ENCODE measurements around the gene THADA. TPM values are rescaled to one million over a fixed set of nuclear protein-coding genes. Genes with fewer than 3 reads are reported as not detected.
A peak's percentile ranks its signal among the peaks of the same experiment; 100 is the strongest.

Gene THADA
- total and polyA plus RNA-seq, 5 experiments from 2014 or later = 9.2 to 40.3 (median 15.5) TPM

DNA sequence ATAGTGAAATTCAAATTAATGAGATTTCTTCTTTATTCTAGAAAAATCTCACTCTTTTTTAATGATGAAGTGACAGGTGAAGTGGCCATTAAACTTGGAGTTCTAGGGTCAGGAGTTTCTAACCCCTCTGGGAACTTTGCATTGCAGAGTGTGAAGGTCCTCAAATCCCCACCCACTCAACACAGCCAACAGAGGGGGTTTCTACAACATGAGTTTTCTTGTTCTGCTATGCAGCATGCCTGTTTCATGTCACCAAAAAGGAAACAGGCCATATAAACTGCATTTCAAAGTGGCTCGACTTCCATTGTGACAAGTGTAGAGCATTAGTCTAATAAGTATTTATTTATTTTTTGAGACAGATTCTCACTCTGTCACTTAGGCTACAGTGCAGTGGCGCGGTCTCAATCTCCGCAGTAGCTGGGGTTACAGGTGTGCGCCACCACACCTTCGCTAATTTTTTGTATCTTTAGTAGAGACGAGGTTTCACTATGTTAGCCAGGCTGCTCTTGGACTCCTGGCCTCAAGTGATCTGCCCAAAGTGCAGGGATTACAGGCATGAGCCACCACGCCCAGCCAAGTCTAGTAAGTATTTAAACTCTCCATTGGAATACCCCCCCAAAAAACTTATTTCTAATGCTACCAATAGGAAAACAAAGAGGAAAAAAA lies 223.3 kb downstream of the THADA start:
- POLR2A ChIA-PET = interaction anchor here (0.6 kb wide), 1 partner anchor 65 kb away, joined by 3 read pairs; no protein-coding TSS in a partner anchor
- Mint-ChIP-seq H3K4me3 (no peak overlapping the region), H3K9me3 (no peaks in the 10 kb centered on the region), H3K4me1 (peaks cover 3 to 13% (median 10%) of the 10 kb centered on the region in 4 donors), H3K27ac (no peak overlapping the region), H3K36me3 (peaks cover 0 to 29% (median 21%) of the 10 kb centered on the region in 3 donors), H3K27me3 (no peaks in the 10 kb centered on the region)
- ATAC-seq (no peak), DNase-seq (no peak)

DNA sequence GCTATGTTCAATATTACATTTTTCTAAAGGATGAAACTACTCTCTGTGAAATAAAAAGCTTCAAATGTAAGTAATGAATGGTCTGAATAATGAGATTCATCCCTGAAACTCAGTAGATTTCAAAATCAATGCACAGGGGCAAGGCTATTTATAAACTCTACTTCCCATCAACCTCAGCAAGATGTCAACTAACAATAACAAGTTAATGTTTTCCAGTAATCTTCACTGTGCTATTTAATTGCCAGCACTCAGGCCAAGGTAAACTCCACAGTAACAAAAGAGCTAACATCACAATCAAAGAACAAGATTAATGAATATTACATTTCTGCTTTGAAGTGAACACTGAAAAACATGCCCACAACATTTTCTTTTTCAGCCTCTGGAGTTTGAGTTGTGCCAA lies 225.1 kb downstream of the THADA start:
- ATAC-seq = no peak
- no peaks in the 10 kb centered on the region for H3K27me3 Mint-ChIP-seq
- H3K4me3 Mint-ChIP-seq = no peak overlapping the region
- H3K4me1 Mint-ChIP-seq = peaks cover 6 to 20% (median 17%) of the 10 kb centered on the region in 4 donors
- no peak overlapping the region for H3K27ac Mint-ChIP-seq
- peaks cover 0 to 24% (median 17%) of the 10 kb centered on the region in 3 donors for H3K36me3 Mint-ChIP-seq
- no peaks in the 10 kb centered on the region for H3K9me3 Mint-ChIP-seq
- no peak for DNase-seq
- POLR2A ChIA-PET = no interaction called here

DNA sequence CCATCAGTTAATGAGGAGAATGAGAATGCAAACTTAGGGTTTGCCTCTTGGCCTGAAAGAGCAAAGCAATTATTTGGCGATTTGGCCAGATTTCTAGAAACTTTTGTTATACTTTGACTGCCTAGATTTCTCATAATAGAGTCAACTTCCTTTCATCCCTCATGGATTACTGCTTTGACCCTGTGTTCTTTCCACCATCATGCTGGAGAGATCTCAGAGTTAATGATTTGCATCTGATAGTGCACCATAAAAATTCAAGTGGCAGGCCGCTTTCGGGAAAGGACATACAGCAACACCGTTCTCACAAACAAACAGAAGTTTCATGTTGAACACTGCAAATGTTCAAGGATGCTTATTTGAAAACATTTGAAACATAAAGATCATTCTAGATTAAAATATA lies 225.7 kb downstream of the THADA start:
- Mint-ChIP-seq H3K4me1 (peaks cover 6 to 22% (median 18%) of the 10 kb centered on the region in 4 donors), H3K27me3 (no peaks in the 10 kb centered on the region), H3K27ac (no peak overlapping the region), H3K4me3 (no peak overlapping the region), H3K9me3 (no peaks in the 10 kb centered on the region), H3K36me3 (peaks cover 0 to 25% (median 17%) of the 10 kb centered on the region in 3 donors)
- DNase-seq = no peak
- ATAC-seq = no peak
- POLR2A ChIA-PET = no interaction called here

DNA sequence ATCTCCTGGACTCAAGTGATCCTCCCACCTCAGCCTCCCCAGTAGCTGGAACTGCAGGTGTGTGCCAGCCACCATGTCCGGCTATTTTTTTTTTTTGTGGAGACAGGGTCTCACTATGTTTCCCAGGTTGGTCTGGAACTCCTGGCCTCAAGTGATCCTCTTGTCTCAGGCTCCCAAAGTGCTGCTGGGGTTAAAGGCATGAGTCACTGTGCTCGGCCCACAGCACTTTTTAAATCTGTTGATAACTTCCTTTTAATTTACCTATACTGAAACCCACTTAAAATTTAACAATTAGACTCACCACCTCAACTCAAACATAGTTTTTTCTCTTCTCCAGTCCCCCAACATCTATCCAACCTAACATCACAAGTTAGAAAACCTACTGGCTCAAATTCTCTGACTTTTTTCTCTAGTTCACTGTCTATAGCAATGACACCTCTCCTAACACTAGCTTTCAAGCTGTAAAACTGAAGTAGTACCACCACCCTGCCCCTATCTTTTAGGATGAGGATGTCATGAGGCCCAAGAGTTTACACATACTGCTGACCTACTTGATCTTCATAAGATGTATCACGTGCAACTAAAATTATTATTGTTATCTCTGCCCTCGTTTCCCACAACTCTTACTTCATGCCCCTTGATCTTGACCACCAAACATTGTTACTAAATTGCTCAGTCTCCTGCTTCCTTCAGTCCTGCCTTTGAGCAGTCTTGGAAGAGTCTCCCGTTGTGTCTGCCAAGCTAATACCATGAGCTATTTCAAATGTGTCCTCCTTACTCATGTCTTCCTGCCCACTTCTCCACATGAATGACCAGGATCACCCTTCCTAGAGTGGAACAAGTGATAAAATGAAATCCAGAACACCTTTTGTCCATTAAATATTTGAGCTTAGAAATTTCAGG lies 227.1 kb downstream of the THADA start:
- ATAC-seq (no peak), DNase-seq (no peak)
- Mint-ChIP-seq H3K4me3 (no peak overlapping the region), H3K9me3 (no peaks in the 10 kb centered on the region), H3K4me1 (peaks cover 7 to 26% (median 20%) of the 10 kb centered on the region in 4 donors), H3K36me3 (peaks cover 0 to 30% (median 17%) of the 10 kb centered on the region in 3 donors), H3K27me3 (no peaks in the 10 kb centered on the region), H3K27ac (peak overlapping the region in 1 of 10 donors; percentile 10)
- POLR2A ChIA-PET = no interaction called here

DNA sequence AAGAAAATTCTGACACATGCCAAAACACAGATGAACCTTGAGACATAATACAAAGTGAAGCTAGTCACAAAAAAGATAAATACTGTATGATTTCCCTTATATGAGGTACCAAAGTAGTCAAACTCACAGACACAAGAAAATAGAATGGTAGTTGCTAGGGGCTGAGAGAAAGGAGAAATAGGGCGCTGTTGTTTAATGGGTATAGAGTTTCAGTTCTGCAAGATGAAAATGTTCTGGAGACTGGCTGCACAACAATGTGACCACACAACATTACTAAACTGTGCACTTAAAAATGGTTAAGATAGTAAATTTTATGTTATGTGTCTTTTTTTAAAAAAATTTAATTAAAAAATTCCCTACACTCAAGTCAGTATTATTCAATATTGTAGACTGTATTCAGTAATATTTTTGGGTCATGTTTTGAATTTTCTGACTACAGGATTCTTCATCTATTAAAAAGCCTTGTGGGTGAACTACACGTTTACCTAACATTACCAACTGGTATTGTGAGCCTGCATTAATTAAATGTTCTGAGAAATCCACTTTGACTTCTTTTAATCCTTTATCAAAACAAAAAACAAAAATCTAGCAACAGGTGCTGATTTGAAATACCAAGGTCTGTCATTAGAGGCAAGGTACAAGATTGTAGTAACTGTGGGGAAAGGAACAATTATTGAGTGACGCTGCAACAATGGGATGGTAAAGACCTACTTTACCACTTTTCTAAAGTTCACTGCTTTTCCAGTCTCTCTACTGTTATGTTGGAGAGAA lies 228.6 kb downstream of the THADA start:
- Mint-ChIP-seq H3K27ac (no peak overlapping the region), H3K27me3 (no peaks in the 10 kb centered on the region), H3K9me3 (no peaks in the 10 kb centered on the region), H3K4me1 (peaks cover 7 to 26% (median 20%) of the 10 kb centered on the region in 4 donors), H3K36me3 (peaks cover 0 to 40% (median 24%) of the 10 kb centered on the region in 3 donors), H3K4me3 (no peak overlapping the region)
- POLR2A ChIA-PET = no interaction called here
- ATAC-seq (no peak), DNase-seq (no peak)

DNA sequence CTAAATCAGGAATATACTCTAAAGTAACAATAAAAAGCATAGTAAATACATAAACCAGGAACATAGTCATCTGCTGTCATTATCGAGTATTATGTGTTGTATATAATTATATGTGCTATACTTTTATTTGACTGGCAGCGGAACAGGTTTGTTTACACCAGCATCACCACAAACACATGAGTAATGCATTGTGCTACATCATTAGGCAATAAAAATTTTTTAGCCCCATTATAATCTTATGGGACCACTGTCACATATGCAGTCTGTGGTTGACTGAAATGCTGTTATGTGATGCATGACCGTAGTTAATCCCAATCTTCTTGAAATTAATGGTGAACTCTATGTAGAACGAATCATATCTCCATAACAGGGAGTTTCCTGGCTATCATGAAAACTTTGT lies 232.7 kb downstream of the THADA start:
- no peaks in the 10 kb centered on the region for H3K9me3 Mint-ChIP-seq
- ATAC-seq (no peak), DNase-seq (no peak)
- peaks cover 0 to 31% (median 24%) of the 10 kb centered on the region in 3 donors for H3K36me3 Mint-ChIP-seq
- H3K27me3 Mint-ChIP-seq = no peaks in the 10 kb centered on the region
- H3K27ac Mint-ChIP-seq = no peak overlapping the region
- peaks cover 5 to 17% (median 13%) of the 10 kb centered on the region in 4 donors for H3K4me1 Mint-ChIP-seq
- POLR2A ChIA-PET = no interaction called here
- H3K4me3 Mint-ChIP-seq = no peak overlapping the region

DNA sequence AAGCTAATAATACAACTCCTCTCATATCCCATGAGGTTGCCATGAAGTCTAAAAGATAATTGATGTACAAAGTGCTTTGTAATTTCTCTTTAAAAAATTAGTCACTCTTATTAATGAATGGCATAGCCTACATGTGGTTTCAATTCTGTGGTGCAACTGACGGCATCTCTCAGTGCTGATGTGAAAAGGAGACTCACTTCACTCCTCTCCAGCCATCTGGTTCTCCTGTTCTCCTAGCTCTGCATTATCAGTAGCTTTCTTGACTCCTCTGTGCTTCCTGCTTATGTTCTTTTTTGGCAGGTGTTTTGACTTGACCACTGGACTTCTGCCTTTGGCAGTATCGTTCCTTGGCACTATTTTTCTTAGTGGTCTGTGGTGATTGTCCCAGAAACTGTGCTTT lies 234.6 kb downstream of the THADA start:
- no peaks in the 10 kb centered on the region for H3K9me3 Mint-ChIP-seq
- no peak overlapping the region for H3K4me3 Mint-ChIP-seq
- no peaks in the 10 kb centered on the region for H3K27me3 Mint-ChIP-seq
- DNase-seq = no peak
- H3K27ac Mint-ChIP-seq = no peak overlapping the region
- H3K36me3 Mint-ChIP-seq = peaks cover 0 to 27% (median 22%) of the 10 kb centered on the region in 3 donors
- ATAC-seq = no peak
- H3K4me1 Mint-ChIP-seq = peaks cover 4 to 9% (median 6%) of the 10 kb centered on the region in 4 donors
- POLR2A ChIA-PET = no interaction called here

DNA sequence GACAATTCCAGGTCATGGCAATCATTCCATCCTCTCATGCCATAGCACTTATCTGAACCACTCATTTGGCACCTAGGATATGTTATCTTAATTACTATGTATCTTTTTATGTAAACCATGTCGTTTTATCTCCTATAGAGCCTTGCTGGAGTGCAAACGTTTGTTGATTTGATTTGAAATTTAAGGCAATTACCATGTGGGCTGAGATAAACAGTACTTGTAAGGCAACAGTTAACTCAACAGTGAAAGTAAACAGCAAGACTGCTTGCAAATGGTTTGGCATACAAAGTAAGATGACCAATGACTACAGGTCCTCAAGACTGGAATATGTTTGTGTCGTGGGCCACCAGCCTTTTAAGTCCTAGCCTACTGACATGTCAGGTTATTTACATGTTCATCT lies 235.7 kb downstream of the THADA start:
- DNase-seq = no peak
- ATAC-seq = no peak
- Mint-ChIP-seq H3K9me3 (no peaks in the 10 kb centered on the region), H3K27ac (no peak overlapping the region), H3K4me3 (no peak overlapping the region), H3K27me3 (no peaks in the 10 kb centered on the region), H3K4me1 (peaks cover 0 to 6% (median 3%) of the 10 kb centered on the region in 4 donors), H3K36me3 (peaks cover 0 to 28% (median 22%) of the 10 kb centered on the region in 3 donors)
- POLR2A ChIA-PET = interaction anchor here (0.7 kb wide), 1 partner anchor 643 kb away, joined by 3 read pairs; no protein-coding TSS in a partner anchor

DNA sequence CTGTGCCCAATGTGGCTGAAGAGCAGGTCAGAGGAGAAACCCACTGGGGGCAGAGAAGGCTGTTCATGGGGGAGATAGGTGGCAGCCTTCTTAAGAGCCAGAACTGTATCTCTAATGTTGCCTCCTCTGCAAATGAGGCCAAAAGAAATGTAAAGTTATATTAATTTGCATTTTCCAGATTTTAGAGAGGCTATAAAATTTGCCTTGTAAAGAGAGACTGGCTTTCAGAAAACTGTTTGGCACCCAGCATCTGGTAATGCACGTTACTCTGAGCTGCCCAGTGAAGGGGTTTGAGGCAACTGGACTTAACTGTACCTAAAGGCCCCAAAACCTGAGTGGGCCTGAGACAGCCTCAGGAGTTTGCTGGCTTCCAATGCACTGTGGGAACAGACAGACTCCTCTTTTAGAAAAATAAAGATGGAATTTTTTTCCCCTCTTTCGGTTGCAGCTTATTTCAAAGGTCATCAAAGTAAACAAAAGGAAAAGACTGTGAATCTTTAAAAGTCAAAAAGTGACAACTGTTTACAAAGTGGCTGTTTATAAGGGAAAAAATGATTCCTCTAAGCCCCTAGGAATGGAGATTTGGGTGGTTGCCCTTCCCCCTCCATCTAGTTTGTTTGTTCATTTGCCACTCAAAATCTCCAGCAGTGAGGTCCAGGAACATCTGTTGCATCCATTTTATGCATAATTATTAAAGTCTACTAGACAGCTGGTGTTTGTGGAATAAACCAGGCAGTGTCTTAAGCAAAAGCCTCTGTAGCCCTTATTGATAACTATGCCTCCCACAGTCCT lies 237.2 kb downstream of the THADA start:
- Mint-ChIP-seq H3K27ac (no peak overlapping the region), H3K36me3 (peaks cover 0 to 22% (median 18%) of the 10 kb centered on the region in 3 donors), H3K4me1 (peaks cover 0 to 2% (median 0%) of the 10 kb centered on the region in 4 donors), H3K27me3 (no peaks in the 10 kb centered on the region), H3K4me3 (no peak overlapping the region), H3K9me3 (no peaks in the 10 kb centered on the region)
- POLR2A ChIA-PET = no interaction called here
- ATAC-seq (no peak), DNase-seq (no peak)

DNA sequence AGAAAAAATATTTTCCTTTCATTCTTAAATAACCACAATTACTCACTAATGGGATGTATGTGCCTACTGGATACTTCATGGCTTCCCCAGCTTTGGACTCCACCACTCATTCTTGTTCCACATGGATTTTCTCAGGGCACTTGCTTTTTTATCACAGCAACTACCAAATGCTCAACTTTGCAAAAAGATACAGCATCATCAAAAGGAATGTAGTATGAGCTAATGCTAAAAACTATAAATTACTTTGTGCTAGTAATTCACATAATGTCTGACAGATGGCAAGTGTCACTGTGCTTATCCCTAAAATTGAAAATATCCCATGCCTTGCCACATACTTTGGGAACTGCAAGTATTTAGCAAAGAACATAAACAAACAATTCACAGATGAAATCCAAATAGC lies 239.1 kb downstream of the THADA start:
- POLR2A ChIA-PET = no interaction called here
- Mint-ChIP-seq H3K27me3 (no peaks in the 10 kb centered on the region), H3K27ac (no peak overlapping the region), H3K4me1 (peaks cover 0 to 2% (median 0%) of the 10 kb centered on the region in 4 donors), H3K36me3 (peaks cover 0 to 10% (median 6%) of the 10 kb centered on the region in 3 donors), H3K9me3 (no peaks in the 10 kb centered on the region), H3K4me3 (no peak overlapping the region)
- DNase-seq (no peak), ATAC-seq (no peak)

DNA sequence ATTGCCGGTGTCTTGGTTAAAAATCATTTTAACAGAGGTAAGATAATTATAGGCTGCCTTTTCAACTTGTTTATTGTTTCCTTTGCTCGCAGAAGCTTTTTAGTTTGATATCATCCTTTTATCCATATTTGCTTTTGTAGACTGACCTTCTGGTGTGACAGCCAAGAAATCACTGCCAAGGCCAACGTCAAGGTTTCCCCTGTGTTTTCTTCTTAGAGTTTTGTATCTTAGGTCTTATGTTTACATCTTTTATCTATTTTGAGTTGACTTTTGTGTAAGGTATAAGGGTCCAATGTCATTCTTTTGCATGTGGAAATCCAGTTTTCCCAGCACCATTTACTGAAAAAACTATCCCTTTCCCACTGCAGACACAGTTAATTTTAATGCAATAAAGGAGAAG lies 240.4 kb downstream of the THADA start:
- POLR2A ChIA-PET = no interaction called here
- peaks cover 0 to 6% (median 3%) of the 10 kb centered on the region in 3 donors for H3K36me3 Mint-ChIP-seq
- peak overlapping the region in 1 of 10 donors; percentile 43 for H3K27ac Mint-ChIP-seq
- no peak for DNase-seq
- H3K9me3 Mint-ChIP-seq = no peaks in the 10 kb centered on the region
- no peaks in the 10 kb centered on the region for H3K4me1 Mint-ChIP-seq
- no peaks in the 10 kb centered on the region for H3K27me3 Mint-ChIP-seq
- H3K4me3 Mint-ChIP-seq = no peak overlapping the region
- ATAC-seq = no peak

DNA sequence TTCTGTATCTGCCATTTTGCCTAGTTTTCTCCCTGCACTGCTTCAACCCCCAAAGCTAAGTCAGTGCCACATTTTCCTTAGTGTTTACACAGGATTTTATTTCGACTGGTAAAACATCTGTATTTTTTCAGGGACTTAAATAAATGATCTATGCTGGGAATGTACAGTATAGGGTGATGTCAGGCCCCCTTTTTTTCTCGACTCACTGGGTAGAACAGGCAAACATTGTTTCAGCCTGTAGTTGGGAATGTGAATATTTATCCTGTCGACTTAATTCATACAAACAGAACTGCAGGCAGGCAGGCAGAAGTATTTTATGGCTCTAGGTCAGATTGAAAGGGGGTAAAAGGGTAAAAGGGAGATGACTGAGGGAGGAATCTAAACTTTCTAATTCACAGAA lies 245.9 kb downstream of the THADA start:
- H3K36me3 Mint-ChIP-seq = peaks cover 0 to 29% (median 13%) of the 10 kb centered on the region in 3 donors
- no peak for DNase-seq
- H3K27ac Mint-ChIP-seq = peak overlapping the region in 1 of 10 donors; percentile 52
- no peaks in the 10 kb centered on the region for H3K27me3 Mint-ChIP-seq
- H3K4me1 Mint-ChIP-seq = peaks cover 0 to 3% (median 0%) of the 10 kb centered on the region in 4 donors
- ATAC-seq = no peak
- POLR2A ChIA-PET = no interaction called here
- H3K9me3 Mint-ChIP-seq = no peaks in the 10 kb centered on the region
- H3K4me3 Mint-ChIP-seq = no peak overlapping the region

Data from naive thymus-derived CD8-positive, alpha-beta T cell (primary cell).